NT2/D1 (cell line): ENCODE results near the gene RBMS2.
A peak's percentile ranks its signal among the peaks of the same experiment; 100 is the strongest.

Experiments used
- DNase-seq: peaks from one replicate; pipeline ENCODE4 v3.0.0-alpha.2; 2011; ENCODE audit warnings: low read depth, low spot score
- H3K27me3 ChIP-seq: 2 replicates; pipeline ENCODE4 v1.6.0; 2011; ENCODE audit warnings: mild to moderate bottlenecking; ENCODE audit not compliant: insufficient read length, insufficient read depth
- H3K36me3 ChIP-seq: 2 replicates; pipeline ENCODE4 v1.6.1; 2011; ENCODE audit warnings: mild to moderate bottlenecking, low read length, mixed read lengths; ENCODE audit not compliant: insufficient read depth, insufficient read length
- H3K4me1 ChIP-seq: 2 replicates; pipeline ENCODE4 v1.5.1; 2011; ENCODE audit not compliant: insufficient read depth, insufficient read length
- H3K4me3 ChIP-seq: 2 replicates; pipeline ENCODE4 v1.5.1; 2011; ENCODE audit warnings: low read depth; ENCODE audit not compliant: insufficient read length
- H3K9ac ChIP-seq: 2 replicates; pipeline ENCODE4 v1.6.0; 2011; ENCODE audit warnings: low read depth; ENCODE audit not compliant: insufficient read length
- H3K9me3 ChIP-seq: 2 replicates; pipeline ENCODE4 v1.5.1; 2011; ENCODE audit warnings: mild to moderate bottlenecking, low read length; ENCODE audit not compliant: insufficient read depth
- SUZ12 ChIP-seq: IDR thresholded peaks from 2 replicates; pipeline ENCODE4 v1.6.1; 2011; ENCODE audit not compliant: insufficient read length, insufficient read depth; ENCODE audit errors: extremely low read depth
- YY1 ChIP-seq: IDR thresholded peaks from 2 replicates; pipeline ENCODE4 v1.6.1; 2011; ENCODE audit not compliant: insufficient read length, insufficient read depth
- ZNF274 ChIP-seq: IDR thresholded peaks from 2 replicates; pipeline ENCODE4 v1.6.1; 2011; ENCODE audit warnings: mild to moderate bottlenecking, low read depth, low read length

Gene RBMS2

DNA sequence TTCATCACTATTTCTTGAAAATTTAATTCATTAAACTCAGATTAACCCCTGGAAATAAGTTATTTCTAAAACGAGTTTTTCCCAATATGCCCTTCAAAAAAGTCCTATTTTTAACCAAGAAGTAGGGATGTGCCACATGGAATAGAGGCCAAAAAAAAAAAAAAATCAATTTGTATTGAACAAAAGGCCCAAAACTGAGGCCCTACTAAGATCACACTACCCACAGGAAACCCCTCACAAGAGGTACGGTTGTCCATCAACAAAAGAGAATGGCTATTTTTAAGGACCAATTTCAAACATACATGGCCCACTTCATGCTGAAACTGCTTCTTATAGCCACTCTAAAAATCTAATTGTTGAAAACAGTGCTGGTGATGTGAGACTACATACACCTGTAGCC is 116.0 kb downstream of the RBMS2 start:
- no peak for TF ChIP-seq YY1
- no peak for TF ChIP-seq ZNF274
- no peak for TF ChIP-seq SUZ12
- Histone ChIP-seq H3K9ac (no peak overlapping the region), H3K9me3 (no peaks in the 10 kb centered on the region), H3K27me3 (no peaks in the 10 kb centered on the region), H3K4me1 (peaks cover 7% of the 10 kb centered on the region), H3K36me3 (peaks cover 53% of the 10 kb centered on the region), H3K4me3 (no peak overlapping the region)
- no peak for DNase-seq

DNA sequence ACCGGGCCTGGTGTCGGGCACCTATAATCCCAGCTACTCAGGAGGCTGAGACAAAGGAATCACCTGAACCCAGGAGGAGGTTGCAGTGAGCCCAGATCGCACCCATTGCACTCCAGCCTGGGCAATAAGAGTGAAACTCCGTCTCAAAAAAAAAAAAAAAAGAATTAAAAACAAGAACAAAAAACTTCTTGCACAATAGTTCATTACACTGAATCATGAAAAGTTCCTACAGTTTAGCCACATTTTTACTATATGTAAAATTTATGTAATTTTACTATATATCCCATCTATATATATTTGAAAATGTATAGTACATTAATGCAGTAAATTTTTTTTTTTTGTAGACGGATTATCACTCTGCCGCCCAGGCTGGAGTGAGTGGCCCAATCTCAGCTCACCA is 119.6 kb downstream of the RBMS2 start:
- Histone ChIP-seq H3K4me1 (no peaks in the 10 kb centered on the region), H3K9me3 (no peaks in the 10 kb centered on the region), H3K36me3 (peaks cover 79% of the 10 kb centered on the region), H3K9ac (no peak overlapping the region), H3K4me3 (no peak overlapping the region), H3K27me3 (no peaks in the 10 kb centered on the region)
- TF ChIP-seq SUZ12: no peak
- no peak for TF ChIP-seq YY1
- no peak for TF ChIP-seq ZNF274
- no peak for DNase-seq

DNA sequence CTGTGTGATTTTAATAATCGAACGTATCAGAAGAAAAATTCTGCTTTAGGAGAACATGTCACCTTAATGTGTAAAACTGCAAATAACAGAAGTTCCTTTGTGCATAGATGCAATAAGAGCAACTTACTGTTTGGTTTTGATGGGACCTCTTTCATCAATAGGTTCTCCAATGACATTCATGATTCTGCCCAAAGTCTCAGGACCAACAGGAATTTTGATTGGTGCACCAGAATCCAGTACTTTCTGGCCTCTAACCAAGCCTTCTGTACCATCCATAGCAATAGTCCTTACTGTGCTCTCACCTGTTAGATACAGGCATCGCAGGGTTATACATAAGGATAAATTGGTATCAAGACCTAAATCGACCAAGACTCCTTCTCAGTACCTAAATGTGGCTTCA is 123.0 kb downstream of the RBMS2 start:
- TF ChIP-seq YY1 (no peak), ZNF274 (no peak), SUZ12 (no peak)
- Histone ChIP-seq H3K4me1 (no peaks in the 10 kb centered on the region), H3K27me3 (no peaks in the 10 kb centered on the region), H3K4me3 (peak overlapping the region; percentile 93), H3K9me3 (no peaks in the 10 kb centered on the region), H3K9ac (peak overlapping the region; percentile 97), H3K36me3 (peaks cover 54% of the 10 kb centered on the region)
- no peak for DNase-seq

DNA sequence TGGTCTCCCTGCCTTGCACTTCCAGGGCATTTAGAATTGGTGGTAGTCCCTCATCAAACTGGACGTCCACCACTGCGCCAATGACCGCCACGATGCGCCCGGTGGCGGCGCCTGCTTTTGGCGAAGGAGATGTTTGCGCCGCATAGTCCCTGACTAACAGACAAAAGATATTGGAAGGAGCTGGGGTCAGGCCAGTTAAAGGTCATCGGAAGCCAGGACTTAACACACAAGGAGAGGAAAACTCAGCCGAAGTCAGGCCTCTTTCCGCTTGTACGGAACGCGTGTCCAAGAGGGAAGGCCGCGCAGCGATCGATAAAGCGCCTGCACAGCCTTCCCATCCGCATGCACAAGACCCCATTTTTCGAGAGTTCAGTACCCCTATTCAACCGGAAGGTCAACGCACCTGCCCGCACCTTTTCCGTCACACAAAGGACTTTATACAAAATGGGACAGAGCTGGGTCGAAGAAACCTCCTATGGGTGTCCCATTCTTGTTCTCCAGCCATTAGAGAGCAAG is 123.6 kb downstream of the RBMS2 start:
- peak overlapping the region; percentile 97 for H3K9ac ChIP-seq
- no peak for DNase-seq
- peaks cover 48% of the 10 kb centered on the region for H3K36me3 ChIP-seq
- H3K27me3 ChIP-seq: no peaks in the 10 kb centered on the region
- H3K9me3 ChIP-seq: no peaks in the 10 kb centered on the region
- no peaks in the 10 kb centered on the region for H3K4me1 ChIP-seq
- peak overlapping the region; percentile 93 for H3K4me3 ChIP-seq
- TF ChIP-seq ZNF274: no peak
- no peak for TF ChIP-seq SUZ12
- TF ChIP-seq YY1: no peak
